BLaER1 treated with 17β-estradiol and CSF1 and Interleukin-3, amounts not matched to agents 10 nM and 100 nM (cell line): ENCODE data around the gene RAPGEF5.

ENCODE experiments used
- H3K27ac ChIP-seq, 11 experiments: shearing (Covaris generic); formaldehyde crosslinking; 2 replicates each; pipeline ENCODE4 v1.8.1; 2022
- H3K27me3 ChIP-seq, 11 experiments: shearing (Covaris generic); formaldehyde crosslinking; 2 replicates each; pipeline ENCODE4 v1.8.1; 2022
- H3K36me3 ChIP-seq, 11 experiments: shearing (Covaris generic); formaldehyde crosslinking; 2 replicates each; pipeline ENCODE4 v1.8.1; 2022
- H3K4me1 ChIP-seq, 10 experiments: shearing (Covaris generic); formaldehyde crosslinking; 2 replicates each; pipeline ENCODE4 v1.8.1; 2022
- H3K4me2 ChIP-seq, 11 experiments: shearing (Covaris generic); formaldehyde crosslinking; 2 replicates each; pipeline ENCODE4 v1.8.1; 2022
- H3K4me3 ChIP-seq, 10 experiments: shearing (Covaris generic); formaldehyde crosslinking; 2 replicates each; pipeline ENCODE4 v1.8.1; 2022
- H3K9ac ChIP-seq, 11 experiments: shearing (Covaris generic); formaldehyde crosslinking; 2 replicates each; pipeline ENCODE4 v1.8.1; 2022
- H3K9me3 ChIP-seq, 11 experiments: shearing (Covaris generic); formaldehyde crosslinking; replicated peaks in 1 of 11; 2 replicates each; pipeline ENCODE4 v1.8.1; 2022
- H4K20me1 ChIP-seq, 11 experiments: shearing (Covaris generic); formaldehyde crosslinking; 2 replicates each; pipeline ENCODE4 v1.8.1; 2022
- Cebpa-rat ChIP-seq, 11 experiments: shearing (Covaris generic); IDR thresholded peaks; 2 replicates each; pipeline ENCODE4 v1.8.1; 2022

RAPGEF5 gene

GRCh38 chr7:22201186-22201880 is 155.6 kb downstream of the RAPGEF5 start:
- no peak for TF ChIP-seq Cebpa-rat (IDR thresholded peaks at IDR 0.05)
- peaks cover 0 to 70% (median 28%) of the 10 kb centered on the region in 11 experiments; a peak in 15 of 22 replicates for H3K36me3 ChIP-seq
- H3K27ac ChIP-seq, result no peak overlapping the region
- no peaks in the 10 kb centered on the region for H3K9me3 ChIP-seq
- no peaks in the 10 kb centered on the region for H4K20me1 ChIP-seq
- no peak overlapping the region for H3K9ac ChIP-seq
- H3K4me1 ChIP-seq, result no peaks in the 10 kb centered on the region
- H3K27me3 ChIP-seq, result no peaks in the 10 kb centered on the region
- H3K4me2 ChIP-seq, result no peak overlapping the region
- no peak overlapping the region for H3K4me3 ChIP-seq

- no peak for TF ChIP-seq Cebpa-rat (IDR thresholded peaks at IDR 0.05)
- no peaks in the 10 kb centered on the region for H4K20me1 ChIP-seq
- no peaks in the 10 kb centered on the region for H3K4me1 ChIP-seq
- no peak overlapping the region for H3K4me2 ChIP-seq
- no peak overlapping the region for H3K4me3 ChIP-seq
- H3K36me3 ChIP-seq, result peaks cover 0 to 73% (median 28%) of the 10 kb centered on the region in 11 experiments; a peak in 15 of 22 replicates
- H3K27ac ChIP-seq, result no peak overlapping the region
- no peaks in the 10 kb centered on the region for H3K27me3 ChIP-seq
- no peaks in the 10 kb centered on the region for H3K9me3 ChIP-seq
- no peak overlapping the region for H3K9ac ChIP-seq
Observed at GRCh38 chr7:22200777-22201176, 156.2 kb downstream of the RAPGEF5 start.

GRCh38 chr7:22200238-22200637 is 156.7 kb downstream of the RAPGEF5 start:
- Histone ChIP-seq H3K9ac (no peak overlapping the region), H3K9me3 (no peaks in the 10 kb centered on the region), H3K27ac (no peak overlapping the region), H3K4me3 (no peak overlapping the region), H3K4me1 (no peaks in the 10 kb centered on the region), H3K36me3 (peaks cover 0 to 78% (median 28%) of the 10 kb centered on the region in 11 experiments; a peak in 15 of 22 replicates), H3K27me3 (no peaks in the 10 kb centered on the region), H3K4me2 (no peak overlapping the region), H4K20me1 (no peaks in the 10 kb centered on the region)
- no peak for TF ChIP-seq Cebpa-rat (IDR thresholded peaks at IDR 0.05)

GRCh38 chr7:22197376-22197775 is 159.6 kb downstream of the RAPGEF5 start:
- no peak overlapping the region for H3K4me2 ChIP-seq
- no peak for TF ChIP-seq Cebpa-rat (IDR thresholded peaks at IDR 0.05)
- no peak overlapping the region for H3K4me3 ChIP-seq
- no peaks in the 10 kb centered on the region for H3K9me3 ChIP-seq
- H3K27ac ChIP-seq, result no peak overlapping the region
- H3K9ac ChIP-seq, result no peak overlapping the region
- no peaks in the 10 kb centered on the region for H3K27me3 ChIP-seq
- H4K20me1 ChIP-seq, result no peaks in the 10 kb centered on the region
- no peaks in the 10 kb centered on the region for H3K4me1 ChIP-seq
- peaks cover 0 to 73% (median 29%) of the 10 kb centered on the region in 11 experiments; a peak in 14 of 22 replicates for H3K36me3 ChIP-seq

GRCh38 chr7:22196429-22196828 is 160.5 kb downstream of the RAPGEF5 start:
- H3K27ac ChIP-seq, result no peak overlapping the region
- no peak for TF ChIP-seq Cebpa-rat (IDR thresholded peaks at IDR 0.05)
- H3K9ac ChIP-seq, result no peak overlapping the region
- peaks cover 0 to 77% (median 22%) of the 10 kb centered on the region in 11 experiments; a peak in 14 of 22 replicates for H3K36me3 ChIP-seq
- no peak overlapping the region for H3K4me3 ChIP-seq
- no peaks in the 10 kb centered on the region for H3K27me3 ChIP-seq
- no peaks in the 10 kb centered on the region for H3K4me1 ChIP-seq
- H3K9me3 ChIP-seq, result no peaks in the 10 kb centered on the region
- H4K20me1 ChIP-seq, result no peaks in the 10 kb centered on the region
- H3K4me2 ChIP-seq, result no peak overlapping the region

DNA sequence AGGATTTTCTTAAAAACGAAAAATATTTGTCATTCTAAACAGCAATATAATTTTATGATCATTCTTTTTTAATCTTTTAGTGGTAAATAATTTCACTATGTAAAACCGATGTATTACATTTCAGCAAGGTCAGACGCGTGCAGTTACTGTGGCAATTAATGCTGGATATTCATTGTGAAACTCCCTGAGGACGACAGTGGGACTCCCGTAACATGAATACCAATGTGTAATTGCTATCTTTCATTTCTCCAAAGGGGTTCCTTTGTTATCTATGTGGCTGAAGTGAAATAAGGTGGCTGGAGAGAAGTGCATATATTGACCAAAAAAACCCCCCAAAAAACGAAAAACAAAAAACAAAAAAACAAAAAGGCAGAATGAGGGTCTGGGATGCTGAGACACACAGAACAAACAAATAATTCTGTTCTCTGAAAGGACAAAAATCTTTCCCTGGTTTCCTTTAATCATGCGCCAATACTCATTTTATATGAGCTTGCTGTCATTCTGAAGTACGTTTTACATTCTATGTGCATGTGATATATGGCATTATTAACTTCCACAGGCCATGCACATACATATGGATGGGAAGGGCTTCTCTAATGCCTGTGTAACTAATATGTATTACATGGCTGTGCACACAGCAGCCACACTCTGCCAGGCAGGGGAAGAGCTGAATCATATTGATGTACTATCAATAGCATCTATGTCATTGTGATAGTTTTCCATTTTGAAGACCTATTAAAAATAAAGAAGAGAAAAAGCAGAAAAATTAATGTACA is 161.4 kb downstream of the RAPGEF5 start:
- no peak overlapping the region for H3K4me3 ChIP-seq
- no peaks in the 10 kb centered on the region for H3K9me3 ChIP-seq
- H4K20me1 ChIP-seq, result no peaks in the 10 kb centered on the region
- H3K36me3 ChIP-seq, result peaks cover 0 to 78% (median 26%) of the 10 kb centered on the region in 11 experiments; a peak in 14 of 22 replicates
- H3K27ac ChIP-seq, result no peak overlapping the region
- TF ChIP-seq Cebpa-rat (IDR thresholded peaks at IDR 0.05), result no peak
- no peaks in the 10 kb centered on the region for H3K4me1 ChIP-seq
- no peak overlapping the region for H3K4me2 ChIP-seq
- H3K9ac ChIP-seq, result no peak overlapping the region
- H3K27me3 ChIP-seq, result no peaks in the 10 kb centered on the region

- Histone ChIP-seq H3K4me1 (no peaks in the 10 kb centered on the region; a peak in 1 of 20 replicates), H3K27me3 (no peaks in the 10 kb centered on the region), H3K4me3 (no peak overlapping the region), H4K20me1 (no peaks in the 10 kb centered on the region), H3K36me3 (peaks cover 0 to 85% (median 33%) of the 10 kb centered on the region in 11 experiments; a peak in 14 of 22 replicates), H3K9ac (no peak overlapping the region), H3K9me3 (no peaks in the 10 kb centered on the region), H3K27ac (no peak overlapping the region), H3K4me2 (no peak overlapping the region)
- TF ChIP-seq Cebpa-rat (IDR thresholded peaks at IDR 0.05), result no peak
Observed at GRCh38 chr7:22194658-22195273, 162.2 kb downstream of the RAPGEF5 start.

GRCh38 chr7:22193450-22193983 is 163.4 kb downstream of the RAPGEF5 start:
- H3K4me1 ChIP-seq, result no peaks in the 10 kb centered on the region; a peak in 1 of 20 replicates
- no peak overlapping the region for H3K9ac ChIP-seq
- H3K9me3 ChIP-seq, result no peaks in the 10 kb centered on the region
- H3K4me2 ChIP-seq, result no peak overlapping the region
- no peaks in the 10 kb centered on the region for H4K20me1 ChIP-seq
- no peak for TF ChIP-seq Cebpa-rat (IDR thresholded peaks at IDR 0.05)
- H3K36me3 ChIP-seq, result peaks cover 0 to 85% (median 33%) of the 10 kb centered on the region in 11 experiments; a peak in 14 of 22 replicates
- no peak overlapping the region for H3K27ac ChIP-seq
- no peak overlapping the region for H3K4me3 ChIP-seq
- H3K27me3 ChIP-seq, result no peaks in the 10 kb centered on the region

DNA sequence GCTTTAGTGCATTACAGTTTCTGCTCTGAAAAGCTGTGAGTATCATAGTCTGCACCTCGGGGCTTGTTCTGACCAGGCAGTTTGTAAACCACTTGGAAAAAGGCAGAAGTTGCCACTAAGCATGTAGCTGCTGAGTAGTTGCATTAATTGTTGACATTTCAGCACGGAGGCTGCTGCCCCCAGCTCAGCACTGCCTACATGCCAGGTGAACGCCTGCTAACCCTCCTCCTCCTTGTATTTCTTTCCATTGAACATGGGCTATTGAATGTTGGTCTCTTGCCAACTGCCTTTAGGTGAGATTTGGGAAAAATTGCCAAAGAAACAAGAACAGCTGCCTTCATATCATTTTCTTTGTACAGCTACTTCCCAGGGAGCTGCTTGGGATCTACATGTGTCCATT is 164.2 kb downstream of the RAPGEF5 start:
- Histone ChIP-seq H3K27me3 (no peaks in the 10 kb centered on the region), H3K27ac (no peak overlapping the region), H3K4me2 (no peak overlapping the region), H3K4me3 (no peak overlapping the region), H3K9me3 (no peaks in the 10 kb centered on the region), H3K9ac (no peak overlapping the region), H3K4me1 (no peaks in the 10 kb centered on the region; a peak in 1 of 20 replicates), H3K36me3 (peaks cover 0 to 87% (median 38%) of the 10 kb centered on the region in 11 experiments; a peak in 15 of 22 replicates), H4K20me1 (no peaks in the 10 kb centered on the region)
- TF ChIP-seq Cebpa-rat (IDR thresholded peaks at IDR 0.05), result no peak
